Left renal cortex interstitium (tissue), 4 donors: ENCODE results near the gene ANP32D. TPM values are rescaled to one million over a fixed set of nuclear protein-coding genes. Genes with fewer than 3 reads are reported as not detected.
"Not testable (repeated sequence)": the region's sequence is repeated elsewhere in the genome, so short reads cannot be mapped to it uniquely, and the experiment has no call there.

ENCODE experiments used
- DNase-seq, 4 donors: peaks; one replicate each; pipeline ENCODE4 v3.0.0-alpha.2; 2013; ENCODE audit warnings: low read depth in 4 of 4, low spot score in 2 of 4, missing footprints in 1 of 4
- polyA plus RNA-seq, 4 donors: library from polyadenylated mRNA; unstranded; fragments of 120-200 nt; gene quantifications; one replicate each; pipeline ENCODE4 v1.2.1, GENCODE V29; 2013; ENCODE audit not compliant: insufficient read length in 4 of 4

ANP32D gene
- polyA plus RNA-seq, 4 donors, result 0.19 to 0.30 (median 0.26) TPM

DNA sequence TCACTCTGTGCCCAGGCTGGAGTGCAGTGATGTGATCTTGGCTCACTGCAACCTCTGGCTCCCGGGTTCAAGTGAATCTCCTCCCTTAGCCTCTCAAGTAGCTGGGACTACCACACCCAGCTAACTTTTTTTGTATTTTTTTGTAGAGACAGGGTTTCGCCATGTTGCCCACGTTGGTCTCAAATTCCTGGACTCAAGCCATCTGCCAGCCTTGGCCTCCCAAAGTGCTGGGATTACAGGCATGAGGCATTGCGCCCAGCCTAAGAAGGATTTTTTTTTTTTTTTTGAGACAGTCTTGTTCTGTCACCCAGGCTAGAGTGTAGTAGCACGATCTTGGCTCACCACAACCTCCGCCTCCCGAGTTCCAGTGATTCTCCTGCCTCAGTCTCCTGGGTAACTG is 17.1 kb downstream of the ANP32D start:
- not testable (repeated sequence) for DNase-seq

- DNase-seq, result not testable (repeated sequence)
Measured at GRCh38 chr12:48500281-48500680, 27.9 kb downstream of the ANP32D start.

GRCh38 chr12:48506836-48507235 is 34.5 kb downstream of the ANP32D start:
- DNase-seq, result not testable (repeated sequence)

DNA sequence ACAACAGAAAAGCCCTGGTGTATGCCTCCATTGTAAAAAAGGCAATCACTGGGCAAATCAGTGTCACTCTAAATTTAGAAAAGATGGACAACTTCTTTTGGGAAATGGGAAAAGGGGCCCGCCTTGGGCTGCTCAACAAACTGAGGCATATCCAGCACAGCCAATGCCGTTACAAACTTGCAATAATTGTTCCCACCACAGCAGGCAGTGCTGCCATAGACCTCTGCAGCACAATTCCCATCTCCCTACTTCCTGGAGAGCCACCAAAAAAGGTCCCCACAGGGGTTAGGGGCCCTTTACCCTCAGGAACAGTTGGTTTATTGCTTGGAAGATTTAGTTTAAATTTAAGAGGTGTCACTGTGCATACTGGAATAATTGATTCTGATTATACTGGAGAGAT is 36.6 kb downstream of the ANP32D start:
- DNase-seq, result no peak

DNA sequence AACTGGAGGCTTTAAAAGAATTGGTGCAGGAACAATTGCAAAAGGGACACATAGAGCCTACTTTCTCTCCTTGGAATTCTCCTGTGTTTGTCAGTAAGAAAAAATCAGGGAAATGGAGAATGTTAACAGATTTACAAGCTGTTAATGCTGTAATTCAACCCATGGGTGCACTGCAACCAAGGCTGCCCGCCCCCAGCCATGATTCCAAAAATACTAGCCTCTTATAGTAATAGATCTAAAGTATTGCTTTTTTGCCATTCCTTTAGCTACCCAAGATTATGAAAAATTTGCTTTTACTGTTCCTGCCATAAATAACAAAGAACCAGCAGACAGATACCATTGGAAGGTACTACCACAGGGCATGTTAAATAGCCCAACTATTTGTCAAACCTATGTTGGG is 37.8 kb downstream of the ANP32D start:
- no peak for DNase-seq

DNA sequence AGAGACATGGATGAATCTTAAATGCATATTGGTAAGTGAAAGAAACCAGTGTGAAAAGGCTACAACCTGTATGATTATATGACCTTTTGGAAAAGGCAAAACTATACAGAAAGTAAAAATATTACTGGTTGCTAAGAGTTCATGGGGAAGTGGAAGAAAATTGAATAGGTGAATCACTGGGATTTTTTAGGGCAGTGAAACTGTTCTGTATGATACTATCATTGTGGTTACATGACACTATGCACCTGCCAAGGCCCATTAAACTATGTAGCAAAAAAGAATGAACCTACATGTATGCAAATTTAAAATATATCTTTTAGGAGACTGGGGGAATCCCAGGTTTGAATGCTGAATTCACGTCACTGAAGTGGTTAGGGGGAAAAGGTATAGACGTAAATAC is 40.5 kb downstream of the ANP32D start:
- DNase-seq, result no peak

- no peak for DNase-seq
Measured at GRCh38 chr12:48514728-48515127, 42.4 kb downstream of the ANP32D start.

DNA sequence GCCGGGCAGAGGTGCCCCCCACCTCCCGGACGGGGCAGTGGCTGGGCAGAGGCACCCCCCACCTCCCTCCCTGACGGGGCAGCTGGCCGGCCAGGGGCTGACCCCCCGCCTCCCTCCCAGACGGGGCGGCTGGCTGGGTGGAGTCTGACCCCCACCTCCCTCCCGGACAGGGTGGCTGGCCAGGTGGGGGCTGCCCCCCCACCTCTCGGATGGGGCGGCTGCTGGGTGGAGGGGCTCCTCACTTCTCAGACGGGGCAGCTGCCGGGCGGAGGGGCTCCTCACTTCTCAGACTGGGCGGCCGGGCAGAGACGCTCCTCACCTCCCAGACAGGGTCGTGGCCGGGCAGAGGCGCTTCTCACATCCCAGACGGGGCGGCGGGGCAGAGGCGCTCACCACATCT is 48.0 kb downstream of the ANP32D start:
- DNase-seq, result not testable (repeated sequence)

Other genes with a start within 250 kb of the ANP32D start
- gene ZNF641, start 121.6 kb upstream of the ANP32D start, polyA plus RNA-seq, result 10 to 100 TPM; 20.7 to 29.9 (median 27.0) TPM
- under 1 TPM; 0.21 to 0.77 (median 0.45) TPM for gene C12orf54, start 9.9 kb downstream of the ANP32D start, polyA plus RNA-seq
- not detected for gene OR8S1, start 53.1 kb downstream of the ANP32D start, polyA plus RNA-seq
- gene LALBA, start 97.5 kb downstream of the ANP32D start, polyA plus RNA-seq, result not detected
- gene KANSL2, start 209.7 kb downstream of the ANP32D start, polyA plus RNA-seq, result 10 to 100 TPM; 49.8 to 59.2 (median 53.7) TPM
- gene CCNT1, start 244.1 kb downstream of the ANP32D start, polyA plus RNA-seq, result 10 to 100 TPM; 25.3 to 35.6 (median 31.1) TPM